C4-2B (cell line): ENCODE measurements around the gene CRISPLD2.
"Not testable (repeated sequence)": the region's sequence is repeated elsewhere in the genome, so short reads cannot be mapped to it uniquely, and the experiment has no call there.

Source experiments
- H3K27ac ChIP-seq: fragments of 450-650 bp; 2 replicates; pipeline ENCODE4 v1.5.1; 2017
- CTCF ChIP-seq: fragments of 450-650 bp; conservative IDR thresholded peaks from 2 replicates; pipeline ENCODE4 v1.5.1; 2017; ENCODE audit warnings: mild to moderate bottlenecking
- ZFX ChIP-seq: fragments of 450-650 bp; IDR thresholded peaks from 2 replicates; pipeline ENCODE4 v1.6.1; 2017

Gene CRISPLD2

GRCh38 chr16:84931506-84931905, 111.7 kb downstream of the CRISPLD2 start:
- H3K27ac ChIP-seq: no peak overlapping the region
- TF ChIP-seq CTCF (no peak), ZFX (no peak)

GRCh38 chr16:84932681-84933080, 112.9 kb downstream of the CRISPLD2 start:
- no peak overlapping the region for H3K27ac ChIP-seq
- TF ChIP-seq CTCF (no peak), ZFX (no peak)

DNA sequence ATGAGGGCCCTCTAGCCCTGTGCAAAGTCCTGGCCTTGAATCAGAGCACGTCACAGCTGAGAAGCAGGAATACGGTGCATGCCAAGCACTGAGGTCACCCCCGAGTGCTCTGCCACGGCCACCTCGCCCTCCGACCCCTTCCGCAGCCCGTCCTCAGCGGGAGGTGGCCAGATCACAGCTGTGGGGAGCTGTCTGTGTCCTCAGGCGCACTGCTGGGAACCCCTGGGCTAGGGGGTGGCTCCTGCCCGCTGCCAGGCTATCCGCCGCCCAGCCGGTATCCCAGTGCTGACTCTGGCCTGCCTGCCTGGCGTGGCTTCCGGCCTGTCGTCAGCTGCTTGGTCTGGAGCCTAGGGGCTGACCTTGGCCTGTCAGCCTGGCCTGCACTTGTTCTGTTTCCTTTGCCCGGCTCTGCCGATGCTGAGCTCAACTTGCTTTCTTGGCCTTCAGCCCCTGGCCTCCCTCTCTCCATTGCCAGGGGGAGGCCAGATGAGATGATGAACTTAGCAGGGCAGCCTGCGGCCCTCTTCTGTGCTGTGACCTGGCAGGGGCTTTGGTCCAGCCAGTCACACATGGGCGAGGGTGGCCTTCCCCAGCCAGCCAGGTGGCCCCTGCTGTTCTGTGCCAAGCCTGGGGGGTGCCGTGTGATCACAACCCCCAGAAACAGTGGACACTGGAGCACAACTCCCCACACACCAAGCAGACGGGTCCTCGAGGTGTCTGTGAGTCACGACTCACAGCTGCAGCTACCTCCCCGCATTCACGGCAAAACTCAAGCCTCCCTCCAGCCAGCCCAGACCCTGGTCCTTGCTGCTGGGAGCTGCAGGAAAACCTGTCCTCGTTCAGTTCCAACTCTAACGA, 114.2 kb downstream of the CRISPLD2 start:
- no peak overlapping the region for H3K27ac ChIP-seq
- TF ChIP-seq CTCF: no peak
- no peak for TF ChIP-seq ZFX

- no peak overlapping the region for H3K27ac ChIP-seq
- TF ChIP-seq ZFX: no peak
- TF ChIP-seq CTCF: no peak
Observed at GRCh38 chr16:84937196-84938005, 117.6 kb downstream of the CRISPLD2 start.

DNA sequence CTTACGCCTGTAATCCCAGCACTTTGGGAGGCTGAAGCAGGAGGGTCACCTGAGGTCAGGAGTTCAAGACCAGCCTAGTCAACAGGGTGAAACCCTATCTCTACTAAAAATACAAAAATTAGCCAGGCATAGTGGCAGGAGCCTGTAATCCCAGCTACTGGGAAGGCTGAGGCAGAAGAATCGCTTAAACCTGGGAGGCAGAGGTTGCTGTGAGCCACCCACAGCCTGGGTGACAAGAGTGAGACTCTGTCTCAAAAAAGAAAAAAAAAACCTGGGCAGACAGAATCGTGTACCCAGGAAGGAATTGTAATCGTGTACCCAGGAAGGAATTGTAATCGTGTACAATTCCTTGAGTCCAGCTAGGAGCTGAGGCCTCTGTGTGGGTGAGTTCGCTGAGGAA, 118.8 kb downstream of the CRISPLD2 start:
- H3K27ac ChIP-seq: not testable (repeated sequence)

DNA sequence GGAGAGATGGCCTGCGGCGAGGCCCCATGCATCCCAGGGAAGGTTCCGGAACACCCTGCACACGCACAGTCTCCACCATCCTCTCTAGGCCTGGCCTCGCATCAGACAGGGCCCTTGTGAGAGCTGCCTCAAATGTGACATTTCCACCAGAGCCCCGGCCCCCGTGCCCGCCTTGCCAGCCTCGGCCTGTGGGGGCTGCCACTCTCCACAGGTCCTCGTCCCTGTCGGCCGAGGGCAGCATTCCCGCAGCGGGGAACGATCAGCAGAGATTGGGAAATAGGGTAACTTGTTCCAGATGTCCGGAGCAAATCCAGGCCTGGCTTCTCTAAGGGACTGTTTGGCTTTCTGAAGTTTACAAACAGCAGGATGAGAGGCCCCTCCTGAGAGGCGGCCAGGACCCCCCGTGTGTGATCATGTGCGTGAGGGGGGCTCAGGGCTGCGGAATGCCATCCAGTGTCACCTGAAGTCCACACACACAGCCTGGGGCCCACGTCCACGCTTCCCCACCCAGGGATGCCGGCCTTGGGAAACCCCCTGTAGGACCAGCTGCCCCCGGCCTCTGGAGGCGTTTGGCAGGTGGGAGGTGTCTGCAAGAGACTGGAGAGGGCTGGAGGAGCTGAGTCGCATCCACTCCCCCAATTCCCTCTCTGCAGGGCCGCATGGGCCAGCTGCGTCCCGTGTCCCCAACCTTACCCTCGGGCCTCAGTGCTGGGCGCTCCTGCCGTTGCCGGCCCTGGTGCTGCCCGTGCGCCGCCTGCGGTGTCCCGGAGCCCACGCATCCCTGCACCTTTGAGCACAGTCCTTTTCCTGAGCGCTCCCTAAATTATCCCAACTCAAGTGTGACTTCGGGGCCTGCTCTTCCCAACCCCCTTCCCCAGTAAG, 121.1 kb downstream of the CRISPLD2 start:
- H3K27ac ChIP-seq: no peak overlapping the region
- TF ChIP-seq CTCF (no peak), ZFX (no peak)

DNA sequence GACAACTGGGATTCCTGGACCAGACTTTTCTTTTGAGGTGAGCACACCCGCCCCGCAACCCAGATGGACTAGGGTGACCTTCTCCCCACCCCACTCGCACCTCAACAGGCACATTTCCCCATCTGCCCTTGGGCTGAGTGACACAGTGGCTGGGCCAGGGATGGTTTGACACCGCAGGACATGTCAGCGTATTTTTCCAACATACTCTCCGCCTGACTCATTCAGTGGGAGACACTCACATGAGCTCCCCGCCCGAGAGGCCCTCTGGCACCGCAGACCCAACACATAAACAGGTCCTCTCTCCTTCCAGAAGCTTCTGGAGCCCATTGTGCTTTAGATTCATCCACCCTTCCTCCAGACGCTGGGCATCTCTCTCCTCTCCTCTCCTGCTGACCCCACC, 122.1 kb downstream of the CRISPLD2 start:
- no peak overlapping the region for H3K27ac ChIP-seq
- no peak for TF ChIP-seq ZFX
- no peak for TF ChIP-seq CTCF
